Activated CD4-positive, alpha-beta T cell treated with anti-CD3 and anti-CD28 coated beads for 48 hours (primary cell): ENCODE results near the gene HMGCR.
A peak's percentile ranks its signal among the peaks of the same experiment; 100 is the strongest.

Experiments used
- DNase-seq: peaks from one replicate; pipeline ENCODE4 v3.0.0-alpha.2; 2020

Gene HMGCR

DNA sequence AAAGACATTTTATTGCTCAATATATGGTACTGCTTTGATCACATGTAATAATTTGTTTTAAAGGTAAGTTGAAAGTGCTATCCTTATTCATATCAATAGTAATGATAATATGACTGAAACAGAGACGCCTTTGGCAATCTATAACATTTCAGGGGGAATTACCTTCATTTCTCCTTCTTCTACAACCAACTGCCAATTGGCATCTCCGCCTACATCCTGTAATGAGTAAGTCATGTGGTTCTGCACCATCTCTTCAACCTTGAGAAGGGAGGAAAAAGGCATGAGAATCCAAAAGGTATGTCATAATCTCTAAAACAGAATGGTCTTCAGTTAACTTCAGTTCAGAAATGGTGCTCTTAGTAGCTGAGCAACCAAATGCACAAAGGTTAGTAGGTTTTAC is 52.4 kb downstream of the HMGCR start:
- DNase-seq, result peak; percentile 18

- DNase-seq, result no peak
Measured at GRCh38 chr5:75395277-75395676, 58.3 kb downstream of the HMGCR start.

- DNase-seq, result no peak
Measured at GRCh38 chr5:75405296-75405695, 68.3 kb downstream of the HMGCR start.
